Osteoblast (primary cell): Measurements from ENCODE around the gene PARP3. TPM values are rescaled to one million over a fixed set of nuclear protein-coding genes. Genes with fewer than 3 reads are reported as not detected.

Experiments used
- DNase-seq: peaks from one replicate; pipeline ENCODE4 v3.0.0; 2011; ENCODE audit warnings: low spot score, mixed read lengths; ENCODE audit not compliant: insufficient read length; ENCODE audit errors: missing footprints
- H2AFZ ChIP-seq: 2 replicates; pipeline ENCODE4 v1.6.0; 2011; ENCODE audit warnings: mild to moderate bottlenecking, low read length
- H3K27ac ChIP-seq: 2 replicates; pipeline ENCODE4 v1.5.1; 2011; ENCODE audit warnings: mild to moderate bottlenecking, low read depth, low read length, moderate library complexity
- H3K27me3 ChIP-seq: 2 replicates; pipeline ENCODE4 v1.6.0; 2012; ENCODE audit warnings: mild to moderate bottlenecking, control low read depth, inconsistent platforms, low read length, moderate library complexity; ENCODE audit not compliant: insufficient read depth
- H3K36me3 ChIP-seq: 2 replicates; pipeline ENCODE4 v1.5.1; 2011; ENCODE audit warnings: mild to moderate bottlenecking, low read length, control low read depth, moderate library complexity; ENCODE audit not compliant: insufficient read depth
- H3K4me1 ChIP-seq: 2 replicates; pipeline ENCODE4 v1.5.1; 2011; ENCODE audit warnings: mild to moderate bottlenecking, low read length, control low read depth, moderate library complexity; ENCODE audit not compliant: insufficient read depth
- H3K4me2 ChIP-seq: 2 replicates; pipeline ENCODE4 v1.6.0; 2011; ENCODE audit warnings: mild to moderate bottlenecking, low read length; ENCODE audit not compliant: insufficient read depth
- H3K4me3 ChIP-seq: fragments of 200-600 bp; sonication (generic); 3 replicates; pipeline ENCODE4 v1.5.1; 2012; ENCODE audit warnings: mild to moderate bottlenecking, low read length, inconsistent platforms; ENCODE audit not compliant: insufficient read depth
- H3K79me2 ChIP-seq: 2 replicates; pipeline ENCODE4 v1.6.0; 2012; ENCODE audit warnings: mild to moderate bottlenecking, low read length, control low read depth, inconsistent platforms; ENCODE audit not compliant: insufficient read depth
- H3K9me3 ChIP-seq: 2 replicates; pipeline ENCODE4 v1.5.1; 2011; ENCODE audit warnings: low read depth, low read length, control low read depth
- H4K20me1 ChIP-seq: 2 replicates; pipeline ENCODE4 v1.6.0; 2012; ENCODE audit warnings: mild to moderate bottlenecking, low read length, control low read depth; ENCODE audit not compliant: insufficient read depth
- CTCF ChIP-seq: IDR thresholded peaks from 2 replicates; pipeline ENCODE4 v1.5.1; 2011; ENCODE audit warnings: mild to moderate bottlenecking, low read depth, low read length, moderate library complexity; ENCODE audit errors: extremely low read depth
- total RNA-seq: library from RNA; depleted of rRNA; stranded (reverse); fragments of >200 nt; gene quantifications from 2 replicates; pipeline ENCODE4 v1.2.3, GENCODE V29; 2012

Gene PARP3
- total RNA-seq, 1 donor, result 46.0 TPM

- no peak overlapping the region for H3K4me2 ChIP-seq
- peaks cover 25% of the 10 kb centered on the region for H3K4me1 ChIP-seq
- peaks cover 14% of the 10 kb centered on the region for H3K79me2 ChIP-seq
- peak; percentile 60 for DNase-seq
- no peak overlapping the region for H3K4me3 ChIP-seq
- H4K20me1 ChIP-seq, result no peaks in the 10 kb centered on the region
- H3K27me3 ChIP-seq, result no peaks in the 10 kb centered on the region
- H3K9me3 ChIP-seq, result no peaks in the 10 kb centered on the region
- peaks cover 24% of the 10 kb centered on the region for H3K36me3 ChIP-seq
- H3K27ac ChIP-seq, result no peak overlapping the region
- TF ChIP-seq CTCF, result no peak
- H2AFZ ChIP-seq, result no peak overlapping the region
Observed at GRCh38 chr3:51945031-51945840, 3.1 kb downstream of the PARP3 start.

GRCh38 chr3:51945926-51946705, 4.0 kb downstream of the PARP3 start:
- H3K9me3 ChIP-seq, result no peaks in the 10 kb centered on the region
- H4K20me1 ChIP-seq, result no peaks in the 10 kb centered on the region
- no peak overlapping the region for H3K4me2 ChIP-seq
- DNase-seq, result peak; percentile 77
- peaks cover 24% of the 10 kb centered on the region for H3K36me3 ChIP-seq
- H3K27ac ChIP-seq, result no peak overlapping the region
- no peak overlapping the region for H2AFZ ChIP-seq
- no peak overlapping the region for H3K4me3 ChIP-seq
- peaks cover 17% of the 10 kb centered on the region for H3K4me1 ChIP-seq
- peaks cover 6% of the 10 kb centered on the region for H3K79me2 ChIP-seq
- H3K27me3 ChIP-seq, result no peaks in the 10 kb centered on the region
- TF ChIP-seq CTCF, result no peak

GRCh38 chr3:51946796-51947195, 4.6 kb downstream of the PARP3 start:
- Histone ChIP-seq H3K79me2 (no peaks in the 10 kb centered on the region), H3K36me3 (peaks cover 24% of the 10 kb centered on the region), H4K20me1 (no peaks in the 10 kb centered on the region), H3K27ac (no peak overlapping the region), H3K4me1 (peaks cover 14% of the 10 kb centered on the region), H3K4me3 (no peak overlapping the region), H3K9me3 (no peaks in the 10 kb centered on the region), H3K27me3 (no peaks in the 10 kb centered on the region), H3K4me2 (no peak overlapping the region), H2AFZ (no peak overlapping the region)
- DNase-seq, result peak; percentile 21
- no peak for TF ChIP-seq CTCF
